HG03520 (cell line): ENCODE data around the gene SERPINA9.

Source experiments
- ATAC-seq: cut with Tn5 transposase; IDR thresholded peaks from one replicate; pipeline ENCODE4 v1.9.1; 2021; ENCODE audit warnings: mild to moderate bottlenecking, moderate library complexity; ENCODE audit not compliant: unreplicated experiment

SERPINA9 gene

GRCh38 chr14:94462763-94463572, 13.0 kb downstream of the SERPINA9 start:
- no peak for ATAC-seq

- ATAC-seq: no peak
These were observed 13.8 kb downstream of the SERPINA9 start for GRCh38 chr14:94462219-94462551.

- no peak for ATAC-seq
These were observed 14.3 kb downstream of the SERPINA9 start for GRCh38 chr14:94461526-94462218.

GRCh38 chr14:94460631-94461416, 15.2 kb downstream of the SERPINA9 start:
- no peak for ATAC-seq

- no peak for ATAC-seq
These were observed 17.3 kb downstream of the SERPINA9 start for GRCh38 chr14:94458558-94459205.

- no peak for ATAC-seq
These were observed 17.9 kb downstream of the SERPINA9 start for GRCh38 chr14:94458096-94458495.

- ATAC-seq: no peak
These were observed 20.1 kb downstream of the SERPINA9 start for GRCh38 chr14:94455928-94456327.

- ATAC-seq: no peak
These were observed 24.2 kb downstream of the SERPINA9 start for GRCh38 chr14:94451826-94452225.

- ATAC-seq: no peak
These were observed 24.8 kb downstream of the SERPINA9 start for GRCh38 chr14:94451091-94451771.

- no peak for ATAC-seq
These were observed 25.3 kb downstream of the SERPINA9 start for GRCh38 chr14:94450722-94451090.

GRCh38 chr14:94449930-94450329, 26.1 kb downstream of the SERPINA9 start:
- ATAC-seq: no peak

- ATAC-seq: no peak
These were observed 27.8 kb downstream of the SERPINA9 start for GRCh38 chr14:94448071-94448808.

GRCh38 chr14:94447206-94447605, 28.8 kb downstream of the SERPINA9 start:
- ATAC-seq: no peak

GRCh38 chr14:94446126-94446525, 29.9 kb downstream of the SERPINA9 start:
- no peak for ATAC-seq

- no peak for ATAC-seq
These were observed 31.0 kb downstream of the SERPINA9 start for GRCh38 chr14:94445003-94445402.

- ATAC-seq: no peak
These were observed 34.3 kb downstream of the SERPINA9 start for GRCh38 chr14:94441531-94442205.

- ATAC-seq: no peak
These were observed 34.9 kb downstream of the SERPINA9 start for GRCh38 chr14:94441130-94441529.

- no peak for ATAC-seq
These were observed 36.4 kb downstream of the SERPINA9 start for GRCh38 chr14:94439453-94440057.

GRCh38 chr14:94428610-94429009, 47.4 kb downstream of the SERPINA9 start:
- ATAC-seq: no peak
